GM18909 (cell line): ENCODE data around the gene PRDM5.
A peak's percentile ranks its signal among the peaks of the same experiment; 100 is the strongest.

ENCODE experiments used
- ATAC-seq: cut with Tn5 transposase; IDR thresholded peaks from one replicate; pipeline ENCODE4 v1.9.1; 2021; ENCODE audit warnings: mild to moderate bottlenecking; ENCODE audit not compliant: unreplicated experiment, poor library complexity

PRDM5 gene

GRCh38 chr4:120861852-120862251 is 60.7 kb downstream of the PRDM5 start:
- no peak for ATAC-seq

- no peak for ATAC-seq
Measured at GRCh38 chr4:120858776-120859175, 63.8 kb downstream of the PRDM5 start.

GRCh38 chr4:120857312-120857711 is 65.2 kb downstream of the PRDM5 start:
- ATAC-seq = no peak

- ATAC-seq = no peak
Measured at GRCh38 chr4:120856294-120856693, 66.2 kb downstream of the PRDM5 start.

- peak; percentile 97 for ATAC-seq
Measured at GRCh38 chr4:120855307-120856001, 67.1 kb downstream of the PRDM5 start.

GRCh38 chr4:120853161-120853935 is 69.2 kb downstream of the PRDM5 start:
- no peak for ATAC-seq

- no peak for ATAC-seq
Measured at GRCh38 chr4:120850018-120850599, 72.4 kb downstream of the PRDM5 start.

GRCh38 chr4:120847019-120847582 is 75.4 kb downstream of the PRDM5 start:
- no peak for ATAC-seq

GRCh38 chr4:120844528-120844921 is 78.0 kb downstream of the PRDM5 start:
- ATAC-seq = peak; percentile 87

GRCh38 chr4:120843849-120844527 is 78.5 kb downstream of the PRDM5 start:
- peak; percentile 35 for ATAC-seq

GRCh38 chr4:120842031-120842430 is 80.5 kb downstream of the PRDM5 start:
- ATAC-seq = no peak

GRCh38 chr4:120841580-120841979 is 80.9 kb downstream of the PRDM5 start:
- ATAC-seq = no peak

- ATAC-seq = no peak
Measured at GRCh38 chr4:120839974-120840751, 82.4 kb downstream of the PRDM5 start.

GRCh38 chr4:120839334-120839973 is 83.1 kb downstream of the PRDM5 start:
- no peak for ATAC-seq

- ATAC-seq = no peak
Measured at GRCh38 chr4:120838784-120839183, 83.7 kb downstream of the PRDM5 start.

- ATAC-seq = no peak
Measured at GRCh38 chr4:120837656-120838055, 84.9 kb downstream of the PRDM5 start.

GRCh38 chr4:120835342-120835741 is 87.2 kb downstream of the PRDM5 start:
- no peak for ATAC-seq

- no peak for ATAC-seq
Measured at GRCh38 chr4:120830204-120830603, 92.3 kb downstream of the PRDM5 start.

- no peak for ATAC-seq
Measured at GRCh38 chr4:120829113-120829831, 93.3 kb downstream of the PRDM5 start.
